Activated naive CD4-positive, alpha-beta T cell treated with anti-CD3 and anti-CD28 coated beads for 36 hours (primary cell): ENCODE results near the gene ACER1. TPM values are rescaled to one million over a fixed set of nuclear protein-coding genes. Genes with fewer than 3 reads are reported as not detected.
"Not testable (repeated sequence)": the region's sequence is repeated elsewhere in the genome, so short reads cannot be mapped to it uniquely, and the experiment has no call there.

Experiments used
- CTCF ChIA-PET: fragments of 350-600 bp; sonication (Branson Sonifier 250); formaldehyde crosslinking; loops from one replicate; lab custom pipeline; 2021; ENCODE audit warnings: antibody characterized with exemption; lab: Charles Lee
- DNase-seq: peaks from one replicate; pipeline ENCODE4 v3.0.0-alpha.2; 2020
- H3K27ac Mint-ChIP-seq: one replicate; pipeline ENCODE4 v1.8.0; 2021; ENCODE audit warnings: mild to moderate bottlenecking, mixed read lengths
- H3K27me3 Mint-ChIP-seq: one replicate; pipeline ENCODE4 v1.8.0; 2021; ENCODE audit warnings: low read depth, mixed read lengths
- H3K36me3 Mint-ChIP-seq: one replicate; pipeline ENCODE4 v1.8.0; 2021; ENCODE audit warnings: low read depth, mixed read lengths
- H3K4me1 Mint-ChIP-seq: one replicate; pipeline ENCODE4 v1.8.0; 2021; ENCODE audit warnings: low read depth, mixed read lengths
- H3K4me3 Mint-ChIP-seq: one replicate; pipeline ENCODE4 v1.8.0; 2021; ENCODE audit warnings: mild to moderate bottlenecking, moderate library complexity, mixed read lengths
- H3K9me3 Mint-ChIP-seq: one replicate; pipeline ENCODE4 v1.8.0; 2021; ENCODE audit warnings: mixed read lengths
- intact Hi-C: fragments of 100-400 bp; cut with micrococcal nuclease; formaldehyde crosslinking; loops from one replicate; pipeline ENCODE4 v1.15.1; 2023
- total RNA-seq, 2 experiments: library from RNA; stranded (reverse); gene quantifications; one replicate each; pipeline ENCODE4 v1.2.3, GENCODE V29; 2021

The ACER1 gene
- total RNA-seq, 2 experiments from 2014 or later = not detected

DNA sequence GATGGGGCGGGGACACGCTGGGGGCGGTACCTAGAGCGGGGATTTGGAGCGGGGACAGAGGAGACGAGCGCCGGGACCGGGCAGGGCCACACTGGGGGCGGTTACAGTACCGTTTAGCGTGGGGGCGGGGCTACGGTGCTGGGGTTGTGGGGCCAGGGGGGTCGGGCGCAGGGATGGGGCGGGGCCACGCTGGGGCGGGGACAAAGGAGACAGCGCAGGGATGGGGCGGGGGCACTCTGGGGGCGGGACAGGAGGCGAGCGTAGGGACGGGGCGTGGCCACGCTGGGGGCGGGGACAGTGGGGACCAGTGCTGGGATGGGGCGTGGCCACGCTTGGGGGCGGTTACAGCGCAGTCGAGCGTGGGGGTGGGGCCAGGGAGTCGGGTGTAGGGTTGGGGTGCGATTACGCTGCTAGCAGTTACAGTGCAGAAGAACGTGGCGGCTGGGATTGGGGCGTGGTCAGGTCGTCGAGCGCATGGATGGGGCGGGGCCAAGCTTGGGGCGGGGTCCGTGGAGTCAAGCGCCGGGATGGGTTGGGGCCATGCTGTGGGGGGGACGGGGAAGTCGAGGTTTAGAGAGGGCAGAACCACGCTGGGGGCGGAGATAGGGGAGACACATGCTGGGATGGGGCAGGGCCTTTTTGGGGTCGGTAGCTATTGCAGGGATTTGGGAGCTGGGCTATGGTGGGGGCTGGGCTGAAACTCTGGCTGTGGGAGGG, 39.8 kb upstream of the ACER1 start:
- intact Hi-C loops = loop anchor here (1.0 to 5.0 kb wide), 7 partner anchors 12 to 469 kb away; partner anchors contain the start of genes CLPP, GTF2F1, TUBB4A and VMAC
- CTCF ChIA-PET = interaction anchor here (1.0 to 1.4 kb wide), 3 partner anchors 10 to 247 kb away, joined by 3 to 4 read pairs (median 3); no protein-coding TSS in a partner anchor
- Mint-ChIP-seq H3K4me1 (peaks cover 18% of the 10 kb centered on the region), H3K9me3 (no peaks in the 10 kb centered on the region), H3K27ac (peak overlapping the region; percentile 94), H3K36me3 (peaks cover 3% of the 10 kb centered on the region), H3K4me3 (peak overlapping the region; percentile 89), H3K27me3 (no peaks in the 10 kb centered on the region)
- peak; percentile 99 for DNase-seq

DNA sequence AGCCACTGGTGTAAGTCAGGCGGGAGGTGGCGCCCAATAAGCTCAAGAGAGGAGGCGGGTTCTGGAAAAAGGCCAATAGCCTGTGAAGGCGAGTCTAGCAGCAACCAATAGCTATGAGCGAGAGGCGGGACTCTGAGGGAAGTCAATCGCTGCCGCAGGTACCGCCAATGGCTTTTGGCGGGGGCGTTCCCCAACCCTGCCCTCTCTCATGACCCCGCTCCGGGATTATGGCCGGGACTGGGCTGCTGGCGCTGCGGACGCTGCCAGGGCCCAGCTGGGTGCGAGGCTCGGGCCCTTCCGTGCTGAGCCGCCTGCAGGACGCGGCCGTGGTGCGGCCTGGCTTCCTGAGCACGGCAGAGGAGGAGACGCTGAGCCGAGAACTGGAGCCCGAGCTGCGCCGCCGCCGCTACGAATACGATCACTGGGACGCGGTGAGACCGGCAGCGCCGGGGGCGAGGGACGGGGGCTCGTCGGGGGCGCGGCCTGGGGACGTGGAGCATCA, 39.2 kb upstream of the ACER1 start, which contains the start of gene ALKBH7:
Gene ALKBH7, plus strand, starts transcription at position 201 of the 502 bp plus-strand sequence. Its CDS starts 27 bp downstream, at position 228.
- peak within 1 kb of the TSS; percentile 94 for H3K27ac Mint-ChIP-seq
- H3K27me3 Mint-ChIP-seq = no peaks in the 10 kb centered on the region
- H3K4me1 Mint-ChIP-seq = peaks cover 18% of the 10 kb centered on the region
- H3K4me3 Mint-ChIP-seq = peak within 1 kb of the TSS; percentile 89
- DNase-seq = peak; percentile 99
- intact Hi-C loops = loop anchor here (1.0 to 5.0 kb wide), 8 partner anchors 11 to 468 kb away; partner anchors contain the start of genes CLPP, GTF2F1, SH2D3A and TUBB4A
- H3K36me3 Mint-ChIP-seq = peaks cover 5% of the 10 kb centered on the region
- CTCF ChIA-PET = interaction anchor here (0.5 to 1.4 kb wide), 4 partner anchors 10 to 627 kb away, joined by 3 to 4 read pairs (median 4); no protein-coding TSS in a partner anchor
- no peaks in the 10 kb centered on the region for H3K9me3 Mint-ChIP-seq

DNA sequence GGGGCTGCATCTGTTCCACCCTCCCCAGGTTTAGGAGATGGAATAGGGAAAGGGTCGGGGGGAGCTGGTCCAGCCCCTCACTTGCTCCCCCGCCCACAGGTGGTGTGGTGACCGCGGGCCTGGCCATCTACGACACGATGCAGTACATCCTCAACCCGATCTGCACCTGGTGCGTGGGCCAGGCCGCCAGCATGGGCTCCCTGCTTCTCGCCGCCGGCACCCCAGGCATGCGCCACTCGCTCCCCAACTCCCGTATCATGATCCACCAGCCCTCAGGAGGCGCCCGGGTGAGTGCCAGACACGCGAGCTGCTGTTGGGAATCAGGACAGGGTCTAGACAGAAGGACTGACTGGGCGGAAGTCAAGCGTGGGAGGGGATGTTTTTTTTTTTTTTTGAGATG, 30.9 kb upstream of the ACER1 start:
- no peaks in the 10 kb centered on the region for H3K27me3 Mint-ChIP-seq
- no peak for DNase-seq
- intact Hi-C loops = loop anchor here (5.0 kb wide), 2 partner anchors 118 to 387 kb away; partner anchors contain the start of genes DENND1C and RANBP3
- peaks cover 31% of the 10 kb centered on the region for H3K36me3 Mint-ChIP-seq
- H3K9me3 Mint-ChIP-seq = no peaks in the 10 kb centered on the region
- H3K27ac Mint-ChIP-seq = no peak overlapping the region
- H3K4me1 Mint-ChIP-seq = peaks cover 17% of the 10 kb centered on the region
- H3K4me3 Mint-ChIP-seq = peak overlapping the region; percentile 21
- CTCF ChIA-PET = interaction anchor here (0.9 kb wide), 1 partner anchor 46 kb away, joined by 5 read pairs; no protein-coding TSS in a partner anchor

DNA sequence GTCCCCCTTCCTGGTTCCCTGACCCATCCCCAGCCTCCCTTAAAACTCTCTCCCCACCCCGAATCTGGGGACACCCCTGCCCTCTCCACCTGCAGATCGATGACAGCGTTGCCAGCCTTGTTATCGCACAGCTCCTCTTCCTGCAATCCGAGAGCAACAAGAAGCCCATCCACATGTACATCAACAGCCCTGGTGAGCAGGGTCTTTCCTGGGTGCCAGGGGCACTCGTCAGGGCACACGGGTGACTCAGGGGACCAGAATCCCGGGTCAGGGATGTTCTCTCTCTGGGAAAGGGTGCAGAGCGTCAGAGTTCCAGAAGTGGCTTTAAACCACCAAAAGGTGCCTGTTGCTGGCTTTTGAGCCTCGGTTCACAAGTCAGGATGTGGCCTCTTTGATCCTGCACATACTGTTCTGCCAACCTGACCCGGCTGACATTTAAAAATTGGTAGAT, 29.0 kb upstream of the ACER1 start:
- Mint-ChIP-seq H3K4me1 (peaks cover 17% of the 10 kb centered on the region), H3K9me3 (no peaks in the 10 kb centered on the region), H3K27me3 (no peaks in the 10 kb centered on the region), H3K27ac (peak overlapping the region; percentile 95), H3K36me3 (peaks cover 27% of the 10 kb centered on the region), H3K4me3 (peak overlapping the region; percentile 98)
- intact Hi-C loops = loop anchor here (5.0 kb wide), 2 partner anchors 120 to 385 kb away; partner anchors contain the start of genes DENND1C and RANBP3
- DNase-seq = peak; percentile 63
- CTCF ChIA-PET = interaction anchor here (0.6 kb wide), 1 partner anchor 29 kb away, joined by 5 read pairs; the partner anchor contains the start of gene ACER1

DNA sequence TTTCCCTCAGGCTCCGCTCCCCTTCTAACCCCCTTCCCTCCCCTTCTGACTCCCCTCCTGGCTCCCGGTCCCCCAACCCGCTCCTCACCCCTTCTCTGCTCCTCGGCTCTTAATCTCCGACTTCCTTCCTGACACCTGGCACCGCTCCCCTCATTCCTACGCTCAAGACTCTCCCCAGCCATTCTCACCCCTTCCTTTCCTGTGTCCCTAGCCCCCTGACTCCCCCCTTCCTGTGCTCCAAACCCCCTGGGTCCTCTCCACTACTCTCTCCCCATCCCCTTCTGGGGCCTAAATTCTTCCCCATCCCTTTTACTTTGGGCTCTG, 28.6 kb upstream of the ACER1 start:
- H3K4me1 Mint-ChIP-seq = peaks cover 17% of the 10 kb centered on the region
- peak overlapping the region; percentile 98 for H3K4me3 Mint-ChIP-seq
- no peaks in the 10 kb centered on the region for H3K27me3 Mint-ChIP-seq
- CTCF ChIA-PET = no interaction called here
- peaks cover 25% of the 10 kb centered on the region for H3K36me3 Mint-ChIP-seq
- intact Hi-C loops = loop anchor here (5.0 kb wide), 2 partner anchors 120 to 385 kb away; partner anchors contain the start of genes DENND1C and RANBP3
- H3K27ac Mint-ChIP-seq = peak overlapping the region; percentile 95
- no peak for DNase-seq
- no peaks in the 10 kb centered on the region for H3K9me3 Mint-ChIP-seq

DNA sequence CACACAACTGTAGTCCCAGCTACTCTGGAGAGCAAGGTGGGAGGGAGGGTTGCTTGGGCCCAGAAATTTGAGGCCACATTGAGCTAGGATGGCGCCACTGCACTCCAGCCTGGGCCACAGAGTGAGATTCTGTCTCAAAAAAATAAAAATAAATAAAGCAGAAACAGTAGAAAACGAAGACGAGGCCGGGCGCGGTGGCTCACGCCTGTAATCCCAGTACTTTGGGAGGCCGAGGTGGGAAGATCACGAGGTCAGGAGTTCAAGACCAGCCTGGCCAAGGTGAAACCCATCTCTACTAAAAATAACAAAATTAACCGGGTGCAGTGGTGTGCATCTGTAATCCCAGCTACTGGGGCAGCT, 27.4 kb upstream of the ACER1 start:
- Mint-ChIP-seq H3K36me3 (peaks cover 20% of the 10 kb centered on the region), H3K4me3 (peak overlapping the region; percentile 98), H3K27ac (peak overlapping the region; percentile 95), H3K4me1 (peaks cover 14% of the 10 kb centered on the region)
- CTCF ChIA-PET = interaction anchor here (0.7 to 1.7 kb wide), 3 partner anchors 8 to 271 kb away, joined by 3 to 7 read pairs (median 5); no protein-coding TSS in a partner anchor
- intact Hi-C loops = loop anchor here (1.0 to 5.0 kb wide), 7 partner anchors 12 to 570 kb away; partner anchors contain the start of genes DENND1C, DUS3L, GTF2F1 and RANBP3
- not testable (repeated sequence) for H3K27me3 Mint-ChIP-seq, H3K9me3 Mint-ChIP-seq, DNase-seq

DNA sequence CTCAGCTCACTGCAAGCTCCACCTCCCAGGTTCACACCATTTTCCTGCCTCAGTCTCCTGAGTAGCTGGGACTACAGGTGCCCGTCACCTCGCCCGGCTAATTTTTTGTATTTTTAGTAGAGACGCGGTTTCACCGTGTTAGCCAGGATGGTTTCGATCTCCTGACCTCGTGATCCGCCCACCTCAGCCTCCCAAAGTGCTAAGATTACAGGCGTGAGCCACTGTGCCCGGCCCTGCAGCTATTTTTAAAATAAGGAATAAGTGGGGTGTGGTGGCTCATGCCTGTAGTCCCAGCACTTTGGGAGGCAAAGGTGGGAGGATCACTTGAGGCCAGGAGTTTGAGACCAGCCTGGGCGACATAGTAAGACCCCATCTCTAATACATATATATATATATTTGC, 27.0 kb upstream of the ACER1 start:
- H3K36me3 Mint-ChIP-seq = peaks cover 17% of the 10 kb centered on the region
- peaks cover 14% of the 10 kb centered on the region for H3K4me1 Mint-ChIP-seq
- not testable (repeated sequence) for DNase-seq, H3K27me3 Mint-ChIP-seq, H3K27ac Mint-ChIP-seq, H3K9me3 Mint-ChIP-seq, H3K4me3 Mint-ChIP-seq
- intact Hi-C loops = loop anchor here (2.0 to 5.0 kb wide), 3 partner anchors 122 to 570 kb away; partner anchors contain the start of genes DENND1C, DUS3L and RANBP3
- CTCF ChIA-PET = interaction anchor here (0.6 to 1.7 kb wide), 2 partner anchors 8 to 879 kb away, joined by 3 to 7 read pairs; no protein-coding TSS in a partner anchor

DNA sequence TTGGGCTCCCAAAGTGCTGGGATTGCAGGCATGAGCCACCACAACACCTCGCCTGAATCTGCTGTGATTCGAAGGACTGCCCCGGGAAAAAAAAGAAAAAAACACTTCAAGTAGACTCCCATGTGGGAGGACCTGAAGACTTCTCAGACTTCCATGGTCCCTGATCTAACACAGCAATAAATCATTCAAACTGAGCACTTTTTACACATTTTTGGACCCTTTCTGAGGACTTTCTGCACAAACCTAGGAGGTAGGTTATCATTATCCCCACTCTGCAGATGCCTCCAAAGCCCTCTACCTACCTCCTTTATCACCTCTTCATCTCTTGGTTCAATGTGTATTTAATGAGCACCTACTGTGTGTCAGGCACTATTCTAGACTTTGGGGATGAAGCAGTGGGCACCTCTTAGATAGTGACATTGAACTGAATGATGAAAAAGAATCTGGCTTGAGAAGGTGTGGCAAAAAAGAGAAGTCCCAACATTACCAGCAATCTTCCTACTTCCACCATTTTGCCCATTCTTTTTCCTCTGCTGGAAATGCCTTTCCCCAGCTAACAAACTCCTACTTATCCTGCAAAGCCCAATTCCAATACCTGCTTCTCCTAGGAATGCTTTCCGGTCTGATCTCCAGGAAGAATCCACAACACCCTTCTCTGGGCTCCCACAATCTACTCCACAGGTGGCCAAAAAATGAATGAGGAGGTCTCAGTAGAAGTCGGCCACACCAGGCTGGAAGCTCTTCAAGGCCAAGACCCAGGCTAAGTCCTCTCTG, 26.3 kb upstream of the ACER1 start:
- intact Hi-C loops = loop anchor here (2.0 to 5.0 kb wide), 3 partner anchors 123 to 569 kb away; partner anchors contain the start of genes DENND1C, DUS3L and RANBP3

DNA sequence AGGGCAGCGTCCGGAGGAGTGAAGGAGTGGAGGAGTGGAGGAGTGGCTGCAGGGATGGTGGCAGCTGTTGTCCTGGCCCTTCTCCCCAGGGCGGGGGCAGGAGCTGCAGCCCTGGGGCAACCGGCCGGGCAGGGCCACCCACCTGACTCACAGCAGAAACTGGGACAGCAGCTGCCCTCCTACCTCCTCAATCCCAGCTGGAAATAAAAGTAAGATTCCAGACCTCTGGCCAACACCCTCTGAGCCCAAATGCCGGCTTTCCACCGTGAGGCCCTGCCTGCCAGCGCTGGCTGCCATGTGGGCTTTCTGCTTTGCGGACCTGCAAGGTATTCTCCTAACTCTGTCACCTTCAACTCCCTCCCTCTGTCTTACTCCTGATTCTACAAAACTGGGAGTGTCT, 24.6 kb upstream of the ACER1 start:
- no peaks in the 10 kb centered on the region for H3K27me3 Mint-ChIP-seq
- CTCF ChIA-PET = interaction anchor here (0.7 kb wide), 1 partner anchor 57 kb away, joined by 4 read pairs; no protein-coding TSS in a partner anchor
- no peak overlapping the region for H3K4me3 Mint-ChIP-seq
- DNase-seq = no peak
- intact Hi-C loops = no loop called here
- no peak overlapping the region for H3K27ac Mint-ChIP-seq
- H3K36me3 Mint-ChIP-seq = peaks cover 7% of the 10 kb centered on the region
- H3K9me3 Mint-ChIP-seq = no peaks in the 10 kb centered on the region
- peaks cover 5% of the 10 kb centered on the region for H3K4me1 Mint-ChIP-seq

More for the DNA sequence above, 26.3 kb upstream of the ACER1 start:
- no peak for DNase-seq
- Mint-ChIP-seq H3K4me1 (peaks cover 14% of the 10 kb centered on the region), H3K9me3 (no peaks in the 10 kb centered on the region), H3K4me3 (no peak overlapping the region), H3K27me3 (no peaks in the 10 kb centered on the region), H3K27ac (no peak overlapping the region), H3K36me3 (peaks cover 14% of the 10 kb centered on the region)
- CTCF ChIA-PET = interaction anchor here (0.6 to 1.7 kb wide), 2 partner anchors 7 to 880 kb away, joined by 3 to 7 read pairs; no protein-coding TSS in a partner anchor

DNA sequence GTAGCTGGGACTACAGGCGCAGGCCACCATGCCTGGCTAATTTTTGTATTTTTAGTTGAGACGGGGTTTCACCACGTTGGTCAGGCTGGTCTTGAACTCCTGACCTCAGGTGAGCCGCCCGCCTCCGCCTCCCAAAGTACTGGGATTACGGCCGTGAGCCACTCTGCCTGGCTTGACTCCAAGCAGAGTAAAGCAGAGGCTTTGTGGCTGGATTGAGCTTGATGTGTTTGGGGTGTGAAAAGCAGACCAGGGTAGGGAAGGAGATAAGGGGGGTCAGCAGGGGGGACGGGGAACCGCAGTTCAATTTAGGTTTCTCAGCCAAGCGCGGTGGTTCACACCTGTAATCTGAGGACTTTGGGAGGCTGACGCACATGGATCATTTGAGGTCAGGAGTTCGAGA, 23.8 kb upstream of the ACER1 start:
- H3K9me3 Mint-ChIP-seq = no peaks in the 10 kb centered on the region
- no peaks in the 10 kb centered on the region for H3K27me3 Mint-ChIP-seq
- intact Hi-C loops = no loop called here
- H3K4me3 Mint-ChIP-seq = no peak overlapping the region
- H3K36me3 Mint-ChIP-seq = peaks cover under 1% of the 10 kb centered on the region
- no peaks in the 10 kb centered on the region for H3K4me1 Mint-ChIP-seq
- DNase-seq = no peak
- H3K27ac Mint-ChIP-seq = no peak overlapping the region
- CTCF ChIA-PET = interaction anchor here (0.6 kb wide), 2 partner anchors 31 to 72 kb away, joined by 4 read pairs; no protein-coding TSS in a partner anchor

DNA sequence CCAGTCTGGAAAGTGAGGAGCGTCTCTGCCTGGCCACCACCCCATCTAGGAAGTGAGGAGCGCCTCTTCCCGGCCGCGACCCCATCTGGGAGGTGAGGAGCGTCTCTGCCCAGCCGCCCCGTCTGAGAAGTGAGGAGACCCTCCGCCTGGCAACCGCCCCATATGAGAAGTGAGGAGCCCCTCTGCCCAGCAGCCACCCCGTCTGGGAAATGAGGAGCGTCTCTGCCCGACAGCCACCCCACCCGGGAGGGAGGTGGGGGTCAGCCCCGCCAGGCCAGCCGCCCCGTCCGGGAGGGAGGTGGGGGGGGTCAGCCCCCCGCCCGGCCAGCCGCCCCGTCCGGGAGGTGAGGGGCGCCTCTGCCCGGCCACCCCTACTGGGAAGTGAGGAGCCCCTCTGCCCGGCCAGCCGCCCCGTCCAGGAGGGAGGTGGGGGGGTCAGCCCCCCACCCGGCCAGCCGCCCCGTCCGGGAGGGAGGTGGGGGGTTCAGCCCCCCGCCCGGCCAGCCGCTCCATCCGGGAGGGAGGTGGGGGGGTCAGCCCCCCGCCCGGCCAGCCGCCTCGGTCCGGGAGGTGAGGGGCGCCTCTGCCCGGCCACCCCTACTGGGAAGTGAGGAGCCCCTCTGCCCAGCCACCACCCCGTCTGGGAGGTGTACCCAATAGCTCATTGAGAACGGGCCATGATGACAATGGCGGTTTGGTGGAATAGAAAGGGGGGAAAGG, 22.1 kb upstream of the ACER1 start:
- CTCF ChIA-PET, H3K4me3 Mint-ChIP-seq, H3K9me3 Mint-ChIP-seq, H3K27me3 Mint-ChIP-seq, H3K36me3 Mint-ChIP-seq, DNase-seq, H3K27ac Mint-ChIP-seq, intact Hi-C loops, H3K4me1 Mint-ChIP-seq: not testable (repeated sequence)
